Keratinocyte (primary cell): ENCODE measurements around the gene RAPGEF3. TPM values are rescaled to one million over a fixed set of nuclear protein-coding genes. Genes with fewer than 3 reads are reported as not detected.

Source experiments
- DNase-seq: peaks from one replicate; pipeline ENCODE4 v3.0.0-alpha.2; 2011; ENCODE audit warnings: low read depth, missing footprints, low spot score
- FAIRE-seq: peaks from 2 replicates; lab custom pipeline; 2011; peaks lifted over from hg19 to GRCh38; lab: Jason Lieb, UNC
- H2AFZ ChIP-seq: 2 replicates; pipeline ENCODE4 v1.6.0; 2012; ENCODE audit warnings: low read length, control low read depth, inconsistent platforms; ENCODE audit not compliant: control insufficient read depth
- H3K27ac ChIP-seq: 2 replicates; pipeline ENCODE4 v1.5.1; 2011; ENCODE audit warnings: low read length; ENCODE audit not compliant: control insufficient read depth, insufficient read depth
- H3K27me3 ChIP-seq: 3 replicates; pipeline ENCODE4 v1.6.0; 2011; ENCODE audit warnings: low read length; ENCODE audit not compliant: control insufficient read depth, insufficient read depth; ENCODE audit errors: extremely low read depth
- H3K36me3 ChIP-seq, 2 experiments: 2 replicates in 1 of 2; 3 replicates in 1 of 2; pipeline ENCODE4 v1.5.1; 2011; ENCODE audit warnings: low read length in 2 of 2, mild to moderate bottlenecking in 1 of 2; ENCODE audit not compliant: control insufficient read depth in 2 of 2, insufficient read depth in 2 of 2; ENCODE audit errors: extremely low read depth in 1 of 2
- H3K4me1 ChIP-seq: 3 replicates; pipeline ENCODE4 v1.5.1; 2011; ENCODE audit warnings: low read length; ENCODE audit not compliant: control insufficient read depth, insufficient read depth; ENCODE audit errors: extremely low read depth
- H3K4me2 ChIP-seq: 3 replicates; pipeline ENCODE4 v1.6.0; 2011; ENCODE audit warnings: low read depth, low read length; ENCODE audit not compliant: control insufficient read depth, insufficient read depth; ENCODE audit errors: extremely low read depth
- H3K4me3 ChIP-seq, 3 experiments: fragments of 200-600 bp in 1 of 3; sonication (generic) in 1 of 3; 2 replicates in 2 of 3; 3 replicates in 1 of 3; pipeline ENCODE4 v1.5.1; 2011 to 2016; ENCODE audit warnings: low read length in 3 of 3, mild to moderate bottlenecking in 3 of 3, control low read depth in 2 of 3, inconsistent platforms in 1 of 3, low read depth in 1 of 3, mixed read lengths in 1 of 3, mixed run types in 1 of 3, moderate library complexity in 1 of 3; ENCODE audit not compliant: control insufficient read depth in 2 of 3, insufficient read depth in 2 of 3; ENCODE audit errors: extremely low read depth in 1 of 3
- H3K79me2 ChIP-seq: 2 replicates; pipeline ENCODE4 v1.6.0; 2012; ENCODE audit warnings: low read length; ENCODE audit not compliant: control insufficient read depth, insufficient read depth
- H3K9ac ChIP-seq: 3 replicates; pipeline ENCODE4 v1.6.0; 2011; ENCODE audit warnings: low read length; ENCODE audit not compliant: control insufficient read depth, insufficient read depth; ENCODE audit errors: extremely low read depth
- H3K9me1 ChIP-seq: 3 replicates; pipeline ENCODE4 v1.6.0; 2011; ENCODE audit warnings: low read length; ENCODE audit not compliant: control insufficient read depth, insufficient read depth; ENCODE audit errors: extremely low read depth
- H3K9me3 ChIP-seq: 2 replicates; pipeline ENCODE4 v1.5.1; 2012; ENCODE audit warnings: low read depth, low read length; ENCODE audit not compliant: control insufficient read depth
- H4K20me1 ChIP-seq: 3 replicates; pipeline ENCODE4 v1.6.0; 2011; ENCODE audit warnings: low read length; ENCODE audit not compliant: control insufficient read depth, insufficient read depth; ENCODE audit errors: extremely low read depth
- CTCF ChIP-seq, 3 experiments: IDR thresholded peaks in 1 of 3; conservative IDR thresholded peaks in 1 of 3; optimal IDR thresholded peaks in 1 of 3; 2 replicates in 2 of 3; 3 replicates in 1 of 3; pipeline versions ENCODE3 to v1.5.1; 2011; ENCODE audit warnings: low read length in 3 of 3, mild to moderate bottlenecking in 3 of 3, moderate library complexity in 2 of 3, control low read depth in 1 of 3, inconsistent platforms in 1 of 3; ENCODE audit not compliant: insufficient read depth in 2 of 3; ENCODE audit errors: extremely low read depth in 1 of 3
- EZH2 ChIP-seq: IDR thresholded peaks from one replicate; pipeline ENCODE4 v1.6.1; 2012; ENCODE audit warnings: inconsistent platforms, mild to moderate bottlenecking, low read length, moderate library complexity
- dilution Hi-C: fragments of 300-500 bp; cut with MboI; formaldehyde crosslinking; loops from one replicate; pipeline ENCODE4 v1.7.0; 2020; ENCODE audit warnings: low sequenced_read_pairs; ENCODE audit not compliant: extremely low pct_ligation_motif_present
- polyA plus RNA-seq, 5 experiments: library from polyadenylated mRNA; depleted of rRNA in 3 of 5; stranded (reverse) in 3 of 5; stranded (forward) in 1 of 5; unstranded in 1 of 5; fragments of >200 nt; gene quantifications; 1 replicate in 1 of 5; 2 replicates in 3 of 5; 3 replicates in 1 of 5; pipeline versions ENCODE4 v1.2.1 to v1.2.3, GENCODE V29; 2011 to 2012; ENCODE audit warnings: missing spikeins in 2 of 5, low read depth in 1 of 5, low replicate concordance in 1 of 5

Gene RAPGEF3
- polyA plus RNA-seq, 1 donor (not counting 4 experiments of a cell fraction or from before 2014, with no cell fraction given): 5.1 TPM

- Histone ChIP-seq H3K4me3 (no peak overlapping the region), H2AFZ (no peak overlapping the region), H4K20me1 (no peaks in the 10 kb centered on the region), H3K9ac (no peak overlapping the region), H3K36me3 (peaks cover 3 to 6% of the 10 kb centered on the region in 2 experiments), H3K9me3 (no peaks in the 10 kb centered on the region), H3K27me3 (no peaks in the 10 kb centered on the region), H3K4me2 (no peak overlapping the region), H3K27ac (no peak overlapping the region), H3K4me1 (peaks cover 13% of the 10 kb centered on the region), H3K79me2 (no peaks in the 10 kb centered on the region), H3K9me1 (no peaks in the 10 kb centered on the region)
- DNase-seq (no peak), FAIRE-seq (peak; percentile 92)
- dilution Hi-C loops: no loop called here
- peak in 2 of 3 experiments; percentile 96 to 100 for TF ChIP-seq CTCF (optimal IDR thresholded peaks at IDR 0.05 in 1 of 3, IDR thresholded peaks at IDR 0.05 in 1 of 3, conservative IDR thresholded peaks at IDR 0.05 in 1 of 3; ENCODE audit: extremely low read depth in 1 of 3, insufficient read depth in 2 of 3, low read length in 3 of 3)
- TF ChIP-seq EZH2: no peak
These were observed 16.3 kb downstream of the RAPGEF3 start for GRCh38 chr12:47742253-47742825.

GRCh38 chr12:47741340-47741703 is 17.4 kb downstream of the RAPGEF3 start:
- H3K4me3 ChIP-seq: no peak overlapping the region
- no peaks in the 10 kb centered on the region for H3K27me3 ChIP-seq
- no peaks in the 10 kb centered on the region for H3K9me3 ChIP-seq
- H3K79me2 ChIP-seq: no peaks in the 10 kb centered on the region
- no peak overlapping the region for H3K4me2 ChIP-seq
- no peak for DNase-seq
- dilution Hi-C loops: no loop called here
- H3K9ac ChIP-seq: no peak overlapping the region
- no peak overlapping the region for H2AFZ ChIP-seq
- no peaks in the 10 kb centered on the region for H3K9me1 ChIP-seq
- TF ChIP-seq EZH2 (no peak), CTCF (optimal IDR thresholded peaks at IDR 0.05 in 1 of 3, IDR thresholded peaks at IDR 0.05 in 1 of 3, conservative IDR thresholded peaks at IDR 0.05 in 1 of 3; ENCODE audit: extremely low read depth in 1 of 3, insufficient read depth in 2 of 3, low read length in 3 of 3) (no peak)
- peaks cover 13% of the 10 kb centered on the region for H3K4me1 ChIP-seq
- H3K36me3 ChIP-seq: peaks cover 4 to 5% of the 10 kb centered on the region in 2 experiments
- no peak for FAIRE-seq
- no peaks in the 10 kb centered on the region for H4K20me1 ChIP-seq
- H3K27ac ChIP-seq: no peak overlapping the region
